Activated CD4-positive, alpha-beta T cell treated with anti-CD3 and anti-CD28 coated beads, Interleukin-2, Interleukin-4, amounts not matched to agents 100 ng/mL and 50 ng/mL, durations not matched to agents 16 hours and 8 hours (primary cell): Measurements from ENCODE around the gene NEK11.
"Not testable (repeated sequence)": the region's sequence is repeated elsewhere in the genome, so short reads cannot be mapped to it uniquely, and the experiment has no call there.

ENCODE experiments used
- DNase-seq: peaks from one replicate; pipeline ENCODE4 v3.0.0-alpha.2; 2020; ENCODE audit warnings: low spot score

Gene NEK11

GRCh38 chr3:131306242-131306641 lies 279.6 kb downstream of the NEK11 start:
- no peak for DNase-seq

GRCh38 chr3:131314318-131314717 lies 287.6 kb downstream of the NEK11 start:
- DNase-seq = no peak

GRCh38 chr3:131315162-131315561 lies 288.5 kb downstream of the NEK11 start:
- DNase-seq = no peak

DNA sequence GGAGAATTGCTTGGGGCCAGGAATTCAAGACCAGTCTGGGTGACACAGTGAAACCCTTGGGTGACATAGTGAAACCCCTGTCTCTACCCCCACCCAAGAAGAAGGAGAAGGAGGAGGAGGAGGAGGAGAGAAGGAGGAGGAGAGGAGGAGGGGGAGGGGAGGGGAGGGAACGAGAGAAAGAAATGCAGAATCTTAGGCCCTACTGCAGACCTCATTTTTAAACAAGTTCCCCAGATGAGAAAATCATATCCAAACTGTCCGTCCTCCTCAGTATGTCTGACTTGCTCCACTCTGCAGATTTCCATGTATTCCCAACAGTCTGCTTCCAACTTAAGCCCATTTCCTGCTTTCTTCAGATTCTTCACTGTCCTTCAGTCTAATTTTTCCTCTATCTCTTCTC lies 291.0 kb downstream of the NEK11 start:
- DNase-seq = no peak

DNA sequence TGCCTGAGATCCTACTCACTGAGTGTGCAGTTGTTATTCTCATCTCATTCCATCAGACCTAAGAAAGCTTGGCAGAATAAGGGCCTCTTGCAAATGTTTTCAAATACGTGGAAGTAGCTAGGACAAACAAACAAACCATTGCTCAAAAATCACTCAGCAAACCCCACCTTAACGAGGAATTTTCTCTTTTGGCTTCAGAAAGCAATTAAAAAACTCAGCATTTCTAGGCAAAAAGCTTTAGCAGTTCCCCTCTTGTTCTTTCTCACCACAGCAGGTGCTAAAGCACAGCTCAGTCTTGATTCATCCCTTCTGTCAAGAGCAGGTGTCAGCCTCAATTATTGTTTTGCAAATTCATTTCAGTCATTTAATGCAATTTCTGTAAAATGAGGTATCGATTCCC lies 296.3 kb downstream of the NEK11 start:
- no peak for DNase-seq

DNA sequence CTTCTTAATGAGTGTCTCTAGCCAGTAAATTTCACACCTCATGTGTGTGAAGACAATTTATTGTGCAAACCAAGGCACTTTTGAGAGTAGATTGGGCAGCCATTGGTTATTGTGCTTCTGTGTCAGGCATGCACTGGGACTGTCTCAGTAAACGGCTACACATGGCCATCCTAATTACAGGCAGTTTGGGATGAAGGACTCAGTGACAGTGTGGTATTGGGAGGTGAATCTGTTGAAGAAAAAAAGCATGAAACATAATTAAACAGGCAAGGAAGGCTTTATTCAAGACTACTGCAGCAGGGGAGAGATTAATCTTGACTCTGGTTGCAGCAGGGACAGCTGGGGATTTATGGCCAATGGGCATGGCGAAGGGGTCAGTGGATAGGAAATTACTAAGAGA lies 297.1 kb downstream of the NEK11 start:
- DNase-seq = no peak

DNA sequence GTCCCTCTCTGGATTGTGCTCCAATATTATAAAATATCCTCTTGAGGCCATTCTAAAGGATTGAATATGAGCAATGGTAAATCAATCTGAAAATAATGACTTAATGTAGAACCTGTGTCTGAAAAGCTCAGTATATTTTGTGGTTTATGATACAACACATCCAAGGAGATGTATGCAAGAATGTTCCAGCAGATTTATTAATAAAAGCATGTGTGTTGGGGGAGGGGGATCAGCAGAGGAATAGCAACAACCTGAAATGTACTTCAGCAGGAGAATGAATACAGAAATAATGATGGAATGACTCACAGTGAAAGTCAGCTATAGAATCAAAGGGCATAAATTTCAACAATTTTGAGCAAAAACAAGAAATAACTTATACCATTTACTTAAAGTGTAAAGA lies 298.2 kb downstream of the NEK11 start:
- no peak for DNase-seq

GRCh38 chr3:131326307-131326706 lies 299.6 kb downstream of the NEK11 start:
- DNase-seq = no peak

DNA sequence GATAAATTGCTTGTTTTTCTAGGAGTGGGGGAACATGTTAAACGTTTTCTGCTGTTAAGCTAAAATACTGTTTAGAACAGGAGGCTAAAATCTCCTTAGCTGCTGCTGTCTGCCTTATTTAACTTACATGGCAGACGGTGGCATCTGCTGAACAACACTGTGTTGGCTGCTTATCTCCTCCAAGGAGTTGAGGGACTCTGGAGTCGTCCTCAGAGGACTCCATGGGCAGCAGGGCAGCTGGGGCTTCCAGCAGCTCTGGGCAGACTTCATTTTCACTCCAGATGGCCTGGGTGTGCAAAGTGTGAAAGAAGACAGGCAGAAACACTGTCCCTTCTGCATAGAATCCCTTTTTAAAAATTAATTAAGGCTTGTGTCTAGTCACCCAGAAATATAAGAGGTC lies 302.0 kb downstream of the NEK11 start:
- DNase-seq = no peak

GRCh38 chr3:131329774-131330173 lies 303.1 kb downstream of the NEK11 start:
- DNase-seq = no peak

- not testable (repeated sequence) for DNase-seq
Observed at GRCh38 chr3:131331456-131332085, 304.9 kb downstream of the NEK11 start.

DNA sequence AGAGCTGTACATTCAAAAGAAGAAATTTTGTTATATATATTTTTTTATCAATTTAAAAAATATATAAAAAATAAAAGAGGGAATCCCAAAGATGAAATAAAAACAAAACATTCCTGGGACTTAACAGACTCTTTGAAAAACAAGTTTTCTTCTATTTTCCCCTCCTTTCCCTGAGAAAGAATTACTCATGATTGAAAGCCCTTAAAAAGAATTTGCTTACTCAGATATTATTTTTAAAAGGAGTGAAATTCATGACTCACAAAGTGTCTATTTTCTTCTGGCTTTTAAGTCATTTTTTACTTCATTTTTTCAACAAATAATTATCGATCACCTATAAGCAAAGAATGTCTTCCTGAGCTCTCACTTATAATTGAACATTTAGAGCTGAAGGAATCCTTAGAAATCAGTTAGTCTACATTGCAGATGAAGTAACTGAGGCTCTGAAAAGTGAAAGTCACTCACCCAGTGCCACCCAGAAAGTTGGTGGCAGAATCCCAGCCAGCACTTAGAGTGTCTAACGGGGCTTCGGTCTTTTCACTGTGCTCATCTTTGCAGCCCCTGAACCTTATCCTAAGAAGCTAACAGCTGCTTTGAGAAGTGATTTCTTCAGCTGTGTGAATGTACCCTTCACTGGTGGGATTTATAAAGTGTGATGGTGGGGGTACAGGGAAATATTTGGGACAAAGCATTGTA lies 312.4 kb downstream of the NEK11 start:
- no peak for DNase-seq

GRCh38 chr3:131341761-131342160 lies 315.1 kb downstream of the NEK11 start:
- DNase-seq = no peak

DNA sequence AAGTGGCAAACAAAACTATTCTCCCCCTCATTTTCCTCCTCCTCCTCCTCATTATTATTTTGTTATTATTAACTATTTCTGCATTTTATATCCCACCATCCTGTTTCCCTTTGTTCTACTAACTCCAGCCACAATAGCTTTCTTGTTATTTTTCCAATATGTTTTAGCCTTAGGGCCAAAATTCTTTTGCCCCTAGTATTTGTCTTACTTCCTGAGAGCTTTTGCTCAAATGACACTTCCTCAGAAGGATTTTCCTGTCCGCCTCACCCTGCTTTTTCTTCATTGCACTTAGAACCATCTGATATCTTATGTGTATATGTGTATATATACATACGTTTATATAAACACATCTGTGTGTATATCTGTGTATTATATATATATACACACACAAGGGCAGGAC lies 322.2 kb downstream of the NEK11 start:
- DNase-seq = no peak

DNA sequence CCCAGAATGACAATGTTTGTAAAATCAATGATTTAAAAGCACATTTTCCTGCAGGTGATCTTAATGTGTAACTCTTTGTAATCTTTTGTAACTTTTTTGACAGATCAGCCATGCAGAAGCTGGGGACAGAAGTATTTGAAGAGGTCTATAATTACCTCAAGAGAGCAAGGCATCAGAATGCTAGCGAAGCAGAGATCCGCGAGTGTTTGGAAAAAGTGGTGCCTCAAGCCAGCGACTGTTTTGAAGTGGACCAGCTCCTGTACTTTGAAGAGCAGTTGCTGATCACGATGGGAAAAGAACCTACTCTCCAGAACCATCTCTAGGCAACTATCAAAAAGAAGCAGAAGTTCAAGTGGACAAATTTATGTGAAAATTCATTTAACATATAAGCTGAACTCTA lies 322.8 kb downstream of the NEK11 start:
- no peak for DNase-seq

DNA sequence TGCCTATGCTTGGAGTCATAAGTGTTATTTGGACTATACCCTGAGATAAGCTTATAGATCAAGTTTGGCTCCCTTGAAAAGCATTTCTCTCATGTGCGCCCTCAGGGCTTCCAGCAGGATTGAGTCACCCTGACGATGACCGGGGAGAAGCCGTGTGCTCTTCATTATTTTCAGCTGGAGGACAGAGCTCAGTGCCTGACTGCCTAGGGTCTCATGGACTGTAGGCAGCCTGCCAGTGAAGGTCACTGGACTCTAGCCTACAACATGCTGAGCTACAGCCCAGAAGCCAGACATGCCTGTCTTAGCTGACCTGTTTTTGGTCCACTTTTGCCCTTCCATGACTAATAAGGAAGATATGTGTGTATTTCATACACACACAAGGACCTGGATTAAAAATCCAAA lies 323.3 kb downstream of the NEK11 start:
- DNase-seq = no peak

- DNase-seq = no peak
Observed at GRCh38 chr3:131350506-131350905, 323.8 kb downstream of the NEK11 start.

DNA sequence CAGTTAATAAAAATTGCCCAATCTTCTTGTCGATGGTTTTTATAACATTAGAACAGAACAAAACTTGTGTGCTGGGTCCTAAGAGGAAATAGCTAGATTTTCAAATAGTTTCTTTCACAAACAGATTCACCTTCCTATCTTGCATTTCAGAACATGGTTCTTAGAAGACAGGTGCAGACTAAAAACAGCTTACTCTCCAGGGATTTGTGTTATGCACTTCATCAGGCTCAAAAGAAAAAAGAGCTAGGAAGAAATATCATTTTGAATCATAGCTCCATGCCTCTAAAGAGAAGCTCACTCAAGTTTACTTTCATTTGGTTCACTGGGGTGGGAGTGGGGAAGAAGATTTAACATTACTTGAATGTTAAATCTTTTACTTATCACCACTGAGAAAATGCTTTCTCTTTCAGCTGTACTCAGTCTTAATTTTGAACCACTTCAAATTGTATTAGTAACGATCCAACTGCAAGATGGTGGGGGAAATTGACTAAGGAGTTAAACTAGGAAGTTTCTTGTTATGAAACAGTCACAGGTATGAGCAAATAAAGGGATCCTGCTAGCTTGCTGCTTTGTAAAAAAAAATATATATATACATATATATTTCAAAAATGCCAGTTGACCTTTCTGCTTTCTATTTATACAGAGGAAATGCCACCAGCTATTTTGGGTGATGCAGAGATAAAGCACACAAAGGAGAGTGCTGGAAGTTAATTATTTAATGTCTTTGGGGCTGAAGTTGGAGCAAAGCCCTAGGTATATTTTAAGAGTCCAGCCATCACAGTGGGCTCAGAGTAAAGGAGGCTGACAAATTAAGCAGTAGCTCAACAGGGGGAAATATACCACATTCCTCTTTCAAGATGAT lies 326.6 kb downstream of the NEK11 start:
- DNase-seq = no peak

DNA sequence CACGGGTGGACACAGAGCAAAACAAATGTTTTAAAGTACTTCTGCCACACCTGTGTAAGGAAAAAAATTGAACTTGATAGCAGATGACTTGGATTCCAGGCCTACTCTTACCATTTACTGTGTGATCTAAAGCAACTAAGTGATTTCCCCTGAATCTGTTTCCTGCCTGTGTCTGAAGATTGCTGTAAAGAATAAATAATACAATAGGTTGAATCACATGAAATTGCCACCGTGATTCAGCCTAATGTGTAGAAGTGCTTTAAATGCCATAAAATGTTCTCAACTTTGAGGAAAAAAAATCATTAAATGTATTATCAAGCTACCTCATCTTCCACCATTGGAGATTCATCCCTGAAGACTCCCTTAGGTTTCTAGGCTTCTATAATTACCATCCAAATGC lies 327.3 kb downstream of the NEK11 start:
- no peak for DNase-seq

DNA sequence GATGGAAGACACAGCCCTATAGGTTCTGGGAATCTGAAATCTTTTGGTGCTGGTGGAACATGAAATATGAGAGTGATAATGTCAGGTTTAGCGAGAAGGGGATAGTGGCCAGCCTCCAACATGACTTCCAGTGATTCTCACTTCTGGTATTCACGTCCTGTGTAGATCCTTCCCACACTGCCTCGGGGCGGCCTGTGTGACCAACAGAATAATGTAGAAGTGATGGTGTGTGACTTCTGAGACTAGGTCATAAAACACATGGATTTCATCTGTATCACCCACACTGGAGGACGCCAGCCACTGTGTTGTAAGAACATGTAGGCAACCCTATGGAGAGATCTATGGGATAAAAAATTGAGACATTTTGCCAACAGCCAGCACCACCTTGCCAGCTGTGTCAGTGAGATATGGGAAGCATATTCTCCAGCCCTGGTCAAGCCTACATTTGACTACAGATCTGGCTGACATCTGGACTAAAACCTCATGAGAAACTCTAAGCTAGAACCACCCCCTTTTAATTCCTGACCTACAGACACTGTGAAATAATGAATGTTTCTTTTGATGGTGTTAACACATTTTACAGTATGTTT lies 329.4 kb downstream of the NEK11 start:
- no peak for DNase-seq

DNA sequence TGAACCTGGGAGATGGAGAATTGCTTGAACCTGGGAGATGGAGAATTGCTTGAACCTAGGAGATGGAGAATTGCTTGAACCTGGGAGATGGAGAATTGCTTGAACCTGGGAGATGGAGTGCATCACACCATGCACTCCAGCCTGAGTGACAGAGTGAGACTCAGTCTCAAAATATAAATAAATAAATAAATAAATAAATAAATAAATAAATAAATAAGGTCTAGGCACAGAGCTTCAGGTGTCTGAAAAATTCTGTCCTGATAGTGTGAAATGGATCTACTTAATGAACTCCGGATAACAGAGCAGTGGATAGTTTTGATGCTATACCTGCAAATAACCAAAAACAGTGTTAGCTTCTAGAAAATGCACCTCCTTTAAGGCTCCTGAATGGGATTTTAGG lies 330.6 kb downstream of the NEK11 start:
- DNase-seq = no peak

GRCh38 chr3:131360191-131360755 lies 333.6 kb downstream of the NEK11 start:
- DNase-seq = no peak
